HUES64 (cell line): ENCODE measurements around the gene HOXC10.

Source experiments
- H3K27ac ChIP-seq: 2 replicates; pipeline ENCODE4 v1.7.0; 2013; ENCODE audit warnings: low read depth, low read length, inconsistent platforms
- H3K27me3 ChIP-seq: 2 replicates; pipeline ENCODE4 v1.6.1; 2013; ENCODE audit warnings: mild to moderate bottlenecking, low read length; ENCODE audit not compliant: insufficient read depth
- H3K36me3 ChIP-seq: 2 replicates; pipeline ENCODE4 v1.6.1; 2013; ENCODE audit warnings: mild to moderate bottlenecking, low read length; ENCODE audit not compliant: insufficient read depth
- H3K4me1 ChIP-seq: 2 replicates; pipeline ENCODE4 v1.6.1; 2013; ENCODE audit warnings: mild to moderate bottlenecking, low read length, moderate library complexity; ENCODE audit not compliant: insufficient read depth
- H3K4me3 ChIP-seq: 2 replicates; pipeline ENCODE4 v1.5.1; 2013; ENCODE audit warnings: mild to moderate bottlenecking, low read length, moderate library complexity
- H3K9ac ChIP-seq: 2 replicates; pipeline ENCODE4 v1.6.1; 2013; ENCODE audit warnings: mild to moderate bottlenecking, low read depth, low read length
- H3K9me3 ChIP-seq: 2 replicates; pipeline ENCODE4 v1.6.1; 2013; ENCODE audit warnings: low read depth, low read length; ENCODE audit not compliant: insufficient read depth
- WGBS: fragments of 150-250, 120-280 bp; methylation state at CpG from one replicate; pipeline ENCODE4 v1.1.7; 2013; ENCODE audit warnings: missing lambda C conversion rate; 5-methylcytosine and 5-hydroxymethylcytosine counted together

The HOXC10 gene

DNA sequence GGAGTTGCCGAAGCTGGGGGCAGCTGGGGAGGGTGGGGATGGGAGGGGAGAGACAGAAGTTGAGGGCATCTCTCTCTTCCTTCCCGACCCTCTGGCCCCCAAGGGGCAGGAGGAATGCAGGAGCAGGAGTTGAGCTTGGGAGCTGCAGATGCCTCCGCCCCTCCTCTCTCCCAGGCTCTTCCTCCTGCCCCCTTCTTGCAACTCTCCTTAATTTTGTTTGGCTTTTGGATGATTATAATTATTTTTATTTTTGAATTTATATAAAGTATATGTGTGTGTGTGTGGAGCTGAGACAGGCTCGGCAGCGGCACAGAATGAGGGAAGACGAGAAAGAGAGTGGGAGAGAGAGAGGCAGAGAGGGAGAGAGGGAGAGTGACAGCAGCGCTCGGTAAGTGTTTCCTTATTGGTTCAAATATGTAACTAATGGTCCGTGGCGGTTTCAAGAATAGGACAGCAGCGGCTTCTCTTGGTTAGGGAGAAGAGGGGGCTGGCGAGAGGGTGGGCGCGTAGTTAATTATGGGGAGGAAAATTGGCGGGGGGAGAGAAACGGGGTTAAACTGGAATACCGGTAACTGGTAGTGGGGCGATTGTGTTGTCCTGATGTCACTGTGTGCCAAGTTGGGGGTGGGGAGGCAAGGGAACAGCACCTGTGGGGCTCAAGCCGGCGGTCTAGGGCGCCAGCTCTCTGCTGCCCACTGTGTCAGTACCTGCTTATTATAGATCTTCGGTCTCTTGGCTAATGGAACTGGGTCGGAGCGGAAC, 32.3 kb downstream of the HOXC10 start:
- 4% methylated on average over 21 of the region's 24 CpGs for WGBS
- Histone ChIP-seq H3K27ac (no peak overlapping the region), H3K9ac (no peak overlapping the region), H3K4me3 (peak overlapping the region; percentile 27; the same call in 1 of the 2 replicates), H3K9me3 (no peaks in the 10 kb centered on the region), H3K36me3 (no peaks in the 10 kb centered on the region), H3K4me1 (peaks cover 17% of the 10 kb centered on the region; the same call in 1 of the 2 replicates), H3K27me3 (peaks cover 100% of the 10 kb centered on the region)

DNA sequence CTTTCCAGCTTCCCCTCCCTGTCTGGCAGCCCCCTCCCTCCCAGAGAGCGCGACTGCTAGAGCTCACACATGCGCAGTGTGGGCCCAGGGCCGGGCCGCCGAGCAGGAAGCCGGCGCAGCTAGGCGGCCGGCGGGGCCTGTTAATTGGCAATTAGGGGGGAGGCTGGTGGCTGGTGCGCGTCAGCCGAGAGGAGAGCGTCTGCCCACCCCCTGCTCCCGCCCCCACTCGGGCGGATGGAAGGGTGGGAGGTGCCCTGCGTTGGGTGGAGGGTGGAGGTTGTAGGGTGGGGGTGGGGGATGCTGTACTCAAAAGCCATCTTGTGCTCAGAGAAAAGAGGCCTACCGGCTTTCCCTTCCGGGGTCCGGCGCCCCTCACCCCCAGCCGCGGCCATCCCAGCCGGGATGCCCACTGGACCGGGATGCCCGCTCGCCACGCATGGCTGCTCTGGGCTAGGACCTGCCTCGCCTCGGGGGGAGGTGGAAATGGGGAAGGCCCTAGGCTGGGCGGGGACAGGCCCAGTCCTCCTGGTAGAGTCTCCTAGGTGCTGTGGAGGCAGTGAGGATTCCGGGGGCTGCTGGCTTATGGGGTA, 33.0 kb downstream of the HOXC10 start:
- Histone ChIP-seq H3K4me1 (peaks cover 17% of the 10 kb centered on the region; the same call in 1 of the 2 replicates), H3K4me3 (peak overlapping the region; percentile 37), H3K27ac (no peak overlapping the region), H3K36me3 (no peaks in the 10 kb centered on the region), H3K9ac (no peak overlapping the region), H3K27me3 (peaks cover 100% of the 10 kb centered on the region), H3K9me3 (no peaks in the 10 kb centered on the region)
- WGBS: under 1% methylated on average over 34 of the region's 34 CpGs

DNA sequence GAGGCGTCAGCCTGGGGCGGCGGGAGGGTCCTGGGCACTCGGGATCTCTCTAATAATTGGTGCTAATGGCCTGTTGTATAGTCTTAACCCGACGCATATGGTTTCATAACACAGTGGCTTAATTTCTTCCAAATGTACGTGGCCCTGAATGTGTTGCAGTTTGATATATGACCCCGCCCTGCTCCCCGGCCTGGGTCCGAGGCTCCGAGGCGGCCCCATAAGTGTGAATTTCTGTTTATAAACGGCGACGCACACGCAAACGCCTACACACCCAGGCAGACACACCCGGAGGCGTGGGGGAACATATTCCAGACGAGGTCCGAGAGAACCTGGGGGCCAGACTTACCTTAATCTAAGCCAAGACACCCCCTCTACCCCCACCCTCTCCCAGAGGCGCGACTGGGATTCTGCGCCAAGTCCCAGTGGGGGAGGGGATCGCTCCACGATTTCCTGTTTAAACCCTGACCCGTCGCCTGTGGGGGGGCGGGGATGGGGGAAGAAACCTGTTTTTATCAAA, 33.6 kb downstream of the HOXC10 start:
- Histone ChIP-seq H3K27me3 (peaks cover 100% of the 10 kb centered on the region), H3K4me1 (peaks cover 18% of the 10 kb centered on the region; the same call in 1 of the 2 replicates), H3K4me3 (peak overlapping the region; percentile 37), H3K27ac (no peak overlapping the region), H3K36me3 (no peaks in the 10 kb centered on the region), H3K9me3 (no peaks in the 10 kb centered on the region), H3K9ac (no peak overlapping the region)
- WGBS: 6% methylated on average over 25 of the region's 29 CpGs

DNA sequence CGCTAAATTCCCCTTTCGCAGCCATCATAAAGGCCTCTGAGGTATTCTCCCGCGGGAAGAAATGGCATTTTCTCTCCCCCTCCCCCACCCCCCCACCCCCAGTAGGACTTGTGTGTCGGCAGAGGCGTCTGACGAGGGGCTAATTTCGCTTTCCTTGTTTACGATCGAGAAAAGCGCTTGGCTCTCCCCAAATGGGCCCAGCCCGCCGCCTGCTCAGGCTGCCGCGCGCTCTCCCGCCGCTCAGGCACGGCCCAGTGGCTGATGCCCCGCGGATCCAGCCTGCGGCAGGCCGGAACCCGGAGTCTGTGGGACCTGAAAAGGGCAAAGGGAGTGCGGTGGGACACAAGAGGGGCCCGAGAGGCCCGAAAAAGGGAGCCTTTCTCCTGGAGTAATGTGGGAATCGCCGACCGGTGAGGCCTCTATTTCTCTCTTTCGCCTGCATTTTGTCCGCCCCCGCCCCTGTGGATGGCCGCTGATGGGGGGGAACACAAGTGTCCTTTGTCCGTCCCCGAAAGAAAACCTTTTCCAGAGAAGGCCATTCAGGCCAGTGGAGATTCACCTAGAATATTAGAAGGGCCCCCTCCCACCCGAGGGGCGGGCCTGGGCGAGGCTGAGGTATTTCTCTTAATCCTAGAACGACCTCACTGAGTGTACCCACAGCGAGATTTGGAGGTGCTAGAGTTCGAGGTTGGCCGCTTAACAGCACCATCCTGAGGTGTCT, 34.3 kb downstream of the HOXC10 start:
- Histone ChIP-seq H3K9ac (no peak overlapping the region), H3K36me3 (no peaks in the 10 kb centered on the region), H3K27me3 (peaks cover 100% of the 10 kb centered on the region), H3K4me3 (peak overlapping the region; percentile 14; the same call in 1 of the 2 replicates), H3K27ac (no peak overlapping the region), H3K9me3 (no peaks in the 10 kb centered on the region), H3K4me1 (peaks cover 19% of the 10 kb centered on the region; the same call in 1 of the 2 replicates)
- WGBS: under 1% methylated on average over 36 of the region's 43 CpGs

DNA sequence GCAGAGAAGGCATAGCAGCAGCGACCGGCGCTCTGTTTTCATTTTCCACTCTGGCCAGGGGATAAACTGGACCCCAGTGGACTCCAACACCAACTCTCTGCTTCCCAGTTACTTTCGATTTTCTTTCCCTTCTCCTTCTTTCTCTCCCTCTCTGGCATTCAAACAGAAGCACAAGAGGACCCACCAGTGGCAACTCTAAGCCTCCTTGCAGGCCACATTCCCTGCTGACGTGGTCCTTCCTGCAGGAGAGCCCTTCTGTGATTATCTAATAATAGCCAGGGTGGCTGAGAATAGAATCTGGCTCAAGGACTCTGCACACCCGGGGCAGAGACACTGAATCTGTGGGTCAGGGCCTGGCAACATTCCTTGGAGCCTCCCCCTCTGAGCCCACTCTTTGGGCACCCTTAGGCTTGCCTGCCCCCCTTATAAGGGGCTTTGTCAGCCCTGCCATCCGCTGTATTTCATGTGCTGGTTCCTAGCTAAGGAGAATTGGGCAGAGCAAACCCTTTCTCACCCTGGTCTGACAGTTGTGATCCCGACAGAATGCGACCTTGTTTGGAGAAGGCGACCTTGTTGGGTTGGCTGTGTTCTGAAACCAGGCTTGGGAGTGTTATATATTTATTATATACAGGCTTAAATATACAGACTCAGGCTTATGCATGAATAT, 35.1 kb downstream of the HOXC10 start:
- Histone ChIP-seq H3K27me3 (peaks cover 100% of the 10 kb centered on the region), H3K9me3 (no peaks in the 10 kb centered on the region), H3K4me1 (peaks cover 19% of the 10 kb centered on the region; the same call in 1 of the 2 replicates), H3K9ac (no peak overlapping the region), H3K4me3 (no peak overlapping the region), H3K27ac (no peak overlapping the region), H3K36me3 (no peaks in the 10 kb centered on the region)
- 10% methylated on average over 8 of the region's 10 CpGs for WGBS

DNA sequence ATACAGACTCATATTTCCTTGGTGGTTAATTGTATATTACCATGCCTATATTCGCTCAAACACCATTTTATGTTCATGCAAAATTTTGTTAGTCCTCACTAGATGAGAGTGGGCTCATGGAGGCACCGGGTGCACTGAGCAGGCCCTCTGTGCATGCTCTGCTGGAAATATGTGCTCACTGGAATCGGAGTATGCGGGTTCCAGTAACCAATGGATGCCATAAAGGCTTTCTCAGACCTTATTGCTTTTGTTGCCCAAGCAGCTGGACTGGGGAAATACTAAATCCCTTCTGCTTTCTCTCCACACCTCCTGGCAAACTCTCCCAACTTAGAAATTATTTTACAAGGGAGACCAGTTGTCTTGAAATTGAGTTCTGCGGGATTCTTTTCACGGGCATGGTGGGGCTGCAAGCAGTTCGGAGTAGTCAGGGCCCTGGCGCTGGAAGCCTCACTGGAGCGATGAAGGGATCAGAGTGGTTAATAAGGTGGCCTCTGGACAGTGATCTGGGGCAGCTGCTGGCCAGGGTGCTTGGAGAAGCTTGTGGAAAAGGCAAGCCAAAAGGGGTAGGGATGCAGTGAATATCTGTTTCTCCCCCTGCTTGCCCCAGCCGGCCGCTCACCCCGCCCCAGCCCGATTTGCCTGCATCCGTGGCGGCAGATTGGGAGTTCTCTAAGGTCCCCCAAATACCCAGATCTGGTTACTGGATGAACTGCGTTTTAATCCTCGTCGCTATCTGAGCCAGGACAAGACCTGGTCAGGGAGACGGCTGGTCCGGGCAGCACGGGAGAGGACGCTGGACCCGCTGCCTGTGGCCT, 35.9 kb downstream of the HOXC10 start:
- peaks cover 19% of the 10 kb centered on the region; the same call in 1 of the 2 replicates for H3K4me1 ChIP-seq
- peaks cover 100% of the 10 kb centered on the region for H3K27me3 ChIP-seq
- H3K9ac ChIP-seq: no peak overlapping the region
- WGBS: 16% methylated on average over 23 of the region's 23 CpGs
- H3K36me3 ChIP-seq: no peaks in the 10 kb centered on the region
- no peak overlapping the region for H3K4me3 ChIP-seq
- no peak overlapping the region for H3K27ac ChIP-seq
- H3K9me3 ChIP-seq: no peaks in the 10 kb centered on the region

DNA sequence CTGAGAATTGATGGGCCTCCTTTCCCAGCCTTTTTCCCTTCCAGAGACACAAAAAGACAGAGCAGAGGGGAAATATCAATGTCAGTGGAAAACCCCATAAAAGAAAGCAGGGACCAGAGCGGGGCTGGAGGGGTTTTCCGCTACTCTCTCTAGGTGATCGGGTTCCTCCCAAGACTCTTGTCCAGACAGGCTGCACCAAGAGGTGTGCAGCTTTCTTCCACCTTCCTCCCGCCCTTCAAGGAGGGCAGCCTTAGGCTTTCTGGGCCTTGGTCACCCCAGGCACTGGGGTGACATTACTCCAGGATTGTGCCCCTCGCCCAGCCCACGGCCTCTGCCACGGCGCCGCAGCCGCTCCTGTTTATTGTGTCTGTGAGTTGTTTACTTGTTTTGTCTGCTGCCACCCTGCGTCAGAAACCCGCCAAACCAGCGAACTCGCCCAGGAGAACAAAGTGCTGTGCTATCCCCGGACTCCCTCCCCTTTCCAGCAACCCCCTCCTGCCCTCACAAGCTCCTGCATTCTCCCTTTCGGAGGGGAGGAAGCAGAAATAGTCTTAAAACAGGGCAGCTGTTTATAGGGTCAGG, 36.6 kb downstream of the HOXC10 start:
- peaks cover 19% of the 10 kb centered on the region; the same call in 1 of the 2 replicates for H3K4me1 ChIP-seq
- H3K36me3 ChIP-seq: no peaks in the 10 kb centered on the region
- H3K27me3 ChIP-seq: peaks cover 100% of the 10 kb centered on the region
- 4% methylated on average over 15 of the region's 16 CpGs for WGBS
- H3K9ac ChIP-seq: no peak overlapping the region
- no peaks in the 10 kb centered on the region for H3K9me3 ChIP-seq
- no peak overlapping the region for H3K4me3 ChIP-seq
- H3K27ac ChIP-seq: no peak overlapping the region

DNA sequence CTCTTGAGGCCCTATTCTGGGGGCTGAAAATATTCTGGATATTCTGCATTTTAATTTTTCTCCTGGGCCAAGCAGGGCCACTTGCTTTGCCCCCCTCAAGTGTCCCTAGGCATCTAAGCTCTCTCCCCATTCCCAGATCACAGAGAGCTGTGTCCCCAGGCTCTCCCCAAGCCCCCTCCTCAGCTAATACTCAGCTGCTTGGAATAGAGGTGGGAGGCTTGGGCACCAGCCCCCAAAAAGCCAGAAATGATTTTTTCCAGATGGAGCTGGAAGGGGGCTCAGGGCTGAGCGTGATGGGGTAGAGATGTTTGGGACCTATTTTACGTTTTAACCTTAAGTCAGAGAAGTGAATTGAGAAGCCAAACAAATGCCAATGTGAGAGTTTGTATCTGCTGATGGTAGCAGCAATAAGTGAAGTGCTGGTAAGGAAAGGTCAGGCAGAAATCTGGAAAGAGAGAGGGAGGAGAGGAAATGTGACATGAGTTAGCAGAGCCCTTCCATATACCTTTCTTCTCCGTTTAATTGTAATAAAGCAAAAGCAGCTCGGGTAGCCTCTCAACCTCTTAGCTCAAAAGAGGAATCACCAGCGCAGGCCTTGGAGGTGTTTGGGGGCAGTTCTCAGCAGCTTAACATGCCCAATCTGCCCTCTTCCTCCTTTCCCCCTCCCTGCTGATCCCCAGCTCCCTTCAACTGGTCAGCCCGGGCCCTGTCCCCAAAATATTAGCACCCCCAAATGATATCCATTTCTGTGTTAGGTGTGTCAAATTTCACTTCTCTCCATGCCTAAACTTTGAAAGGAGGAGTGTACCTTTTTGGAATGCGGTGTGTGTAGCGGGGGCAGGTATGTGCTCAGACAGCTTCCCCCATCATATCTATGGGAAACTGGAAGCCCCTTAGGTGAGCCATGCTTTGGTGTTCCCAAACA, 38.3 kb downstream of the HOXC10 start:
- WGBS: 16% methylated on average over 7 of the region's 8 CpGs
- H3K9me3 ChIP-seq: no peaks in the 10 kb centered on the region
- H3K27ac ChIP-seq: no peak overlapping the region
- H3K27me3 ChIP-seq: peaks cover 100% of the 10 kb centered on the region
- H3K4me3 ChIP-seq: no peak overlapping the region
- H3K9ac ChIP-seq: no peak overlapping the region
- no peaks in the 10 kb centered on the region for H3K36me3 ChIP-seq
- peaks cover 14% of the 10 kb centered on the region; the same call in 1 of the 2 replicates for H3K4me1 ChIP-seq

DNA sequence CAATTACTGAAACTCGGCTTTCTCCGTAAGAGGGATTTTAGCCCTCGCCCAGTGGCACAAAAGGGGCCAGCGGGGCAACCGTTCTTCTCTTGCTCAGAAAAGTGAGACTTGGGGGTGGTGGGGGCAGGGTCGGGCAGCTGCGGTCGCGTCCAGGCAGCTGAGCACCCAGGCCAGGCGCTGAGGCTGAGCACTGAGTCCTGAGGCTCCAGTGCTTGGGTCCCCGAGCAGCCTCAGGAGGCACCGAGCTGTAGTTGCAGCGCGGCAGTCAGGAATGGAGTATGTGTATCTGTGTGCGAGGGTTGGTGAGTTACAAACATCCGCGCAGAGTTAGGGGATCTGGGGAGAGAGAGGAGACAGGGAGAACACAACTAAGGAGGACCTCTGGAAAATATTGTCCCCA, 39.2 kb downstream of the HOXC10 start:
- Histone ChIP-seq H3K4me1 (peaks cover 9% of the 10 kb centered on the region; the same call in 1 of the 2 replicates), H3K27ac (no peak overlapping the region), H3K36me3 (no peaks in the 10 kb centered on the region), H3K9me3 (no peaks in the 10 kb centered on the region), H3K4me3 (no peak overlapping the region), H3K9ac (no peak overlapping the region), H3K27me3 (peaks cover 100% of the 10 kb centered on the region)
- WGBS: 3% methylated on average over 17 of the region's 17 CpGs
